ENCODE data around the gene USP10. TPM values are rescaled to one million over a fixed set of nuclear protein-coding genes. Genes with fewer than 3 reads are reported as not detected.

Gene USP10
- total RNA-seq, 2 experiments from 2014 or later: 65.9 to 134 TPM

DNA sequence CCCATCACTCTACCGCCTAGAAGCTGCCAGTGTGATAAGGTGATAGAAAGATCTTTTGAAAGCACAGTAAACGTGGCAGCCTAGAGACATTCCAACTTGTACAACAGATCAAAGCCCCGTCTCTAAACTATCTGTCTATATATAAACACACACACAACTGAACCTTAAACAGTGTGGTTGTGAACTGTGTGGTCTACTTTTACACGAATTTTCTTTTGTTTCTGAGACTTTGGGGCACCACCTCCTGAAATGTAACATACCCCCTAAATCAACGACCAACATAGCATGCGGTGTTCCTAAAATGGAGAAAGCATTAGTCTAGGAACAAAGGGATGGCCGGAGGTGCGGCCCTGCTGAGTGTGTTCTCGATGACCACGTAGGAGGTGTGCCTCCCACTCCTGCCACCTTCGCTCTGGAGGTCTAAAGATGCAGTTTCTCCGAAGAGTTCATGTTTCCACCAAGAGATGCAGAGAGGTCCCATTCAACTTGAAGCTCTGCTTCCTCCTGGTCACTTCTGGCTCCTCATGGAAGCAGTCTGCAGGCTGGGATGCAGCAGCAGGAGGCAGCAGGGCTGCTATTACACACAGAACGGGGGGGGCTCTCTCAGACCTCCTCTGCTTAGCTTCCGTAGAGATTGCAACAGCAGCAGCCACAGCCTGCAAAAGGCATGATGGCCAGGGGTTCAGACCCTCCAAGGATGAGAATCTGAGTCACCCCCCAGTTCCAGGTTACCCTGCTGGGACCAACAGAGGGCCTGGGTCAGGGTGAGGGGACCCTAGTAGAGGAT lies 22.6 kb upstream of the USP10 start:
- no peaks in the 10 kb centered on the region for H3K9me3 ChIP-seq (ENCODE audit: low read length)
- CTCF ChIA-PET (ENCODE audit: unreplicated experiment): no interaction called here
- no peak overlapping the region for H3K4me3 ChIP-seq (ENCODE audit: low read depth, low read length, poor library complexity, severe bottlenecking)
- no TSS peak for BruUV-seq (replicated peaks)
- H3K79me2 ChIP-seq (ENCODE audit: insufficient read depth, low read depth, low read length): no peaks in the 10 kb centered on the region
- no peaks in the 10 kb centered on the region for H4K20me1 ChIP-seq (ENCODE audit: insufficient read depth, low read length)
- H3K4me1 ChIP-seq (ENCODE audit: insufficient read depth, low read length, poor library complexity, severe bottlenecking): peaks cover 9% of the 10 kb centered on the region
- no peaks in the 10 kb centered on the region for H3K36me3 ChIP-seq (ENCODE audit: insufficient read depth, low read length)
- DNase-seq (ENCODE audit: low spot score): no peak
- H3K27ac ChIP-seq (ENCODE audit: low read depth, low read length, poor library complexity, severe bottlenecking): no peak overlapping the region
- no peaks in the 10 kb centered on the region for H3K9me2 ChIP-seq (ENCODE audit: insufficient read depth, low read length)
- POLR2A ChIA-PET: interaction anchor here (0.6 kb wide), 1 partner anchor 13 kb away, joined by 3 read pairs; no protein-coding TSS in a partner anchor
- H2AFZ ChIP-seq (ENCODE audit: low read length): no peak overlapping the region
- intact Hi-C loops (cut with micrococcal nuclease; ENCODE audit: unreplicated experiment): no loop called here
- no peak overlapping the region for H3K4me2 ChIP-seq (ENCODE audit: low read length)
- TF ChIP-seq EZH2phosphoT487 (IDR thresholded peaks at IDR 0.05; ENCODE audit: borderline replicate concordance, low read depth, low read length): no peak
- TF ChIP-seq, protein P1, sequence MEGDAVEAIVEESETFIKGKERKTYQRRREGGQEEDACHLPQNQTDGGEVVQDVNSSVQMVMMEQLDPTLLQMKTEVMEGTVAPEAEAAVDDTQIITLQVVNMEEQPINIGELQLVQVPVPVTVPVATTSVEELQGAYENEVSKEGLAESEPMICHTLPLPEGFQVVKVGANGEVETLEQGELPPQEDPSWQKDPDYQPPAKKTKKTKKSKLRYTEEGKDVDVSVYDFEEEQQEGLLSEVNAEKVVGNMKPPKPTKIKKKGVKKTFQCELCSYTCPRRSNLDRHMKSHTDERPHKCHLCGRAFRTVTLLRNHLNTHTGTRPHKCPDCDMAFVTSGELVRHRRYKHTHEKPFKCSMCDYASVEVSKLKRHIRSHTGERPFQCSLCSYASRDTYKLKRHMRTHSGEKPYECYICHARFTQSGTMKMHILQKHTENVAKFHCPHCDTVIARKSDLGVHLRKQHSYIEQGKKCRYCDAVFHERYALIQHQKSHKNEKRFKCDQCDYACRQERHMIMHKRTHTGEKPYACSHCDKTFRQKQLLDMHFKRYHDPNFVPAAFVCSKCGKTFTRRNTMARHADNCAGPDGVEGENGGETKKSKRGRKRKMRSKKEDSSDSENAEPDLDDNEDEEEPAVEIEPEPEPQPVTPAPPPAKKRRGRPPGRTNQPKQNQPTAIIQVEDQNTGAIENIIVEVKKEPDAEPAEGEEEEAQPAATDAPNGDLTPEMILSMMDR (conservative IDR thresholded peaks at IDR 0.05; ENCODE audit: low read length): no peak

DNA sequence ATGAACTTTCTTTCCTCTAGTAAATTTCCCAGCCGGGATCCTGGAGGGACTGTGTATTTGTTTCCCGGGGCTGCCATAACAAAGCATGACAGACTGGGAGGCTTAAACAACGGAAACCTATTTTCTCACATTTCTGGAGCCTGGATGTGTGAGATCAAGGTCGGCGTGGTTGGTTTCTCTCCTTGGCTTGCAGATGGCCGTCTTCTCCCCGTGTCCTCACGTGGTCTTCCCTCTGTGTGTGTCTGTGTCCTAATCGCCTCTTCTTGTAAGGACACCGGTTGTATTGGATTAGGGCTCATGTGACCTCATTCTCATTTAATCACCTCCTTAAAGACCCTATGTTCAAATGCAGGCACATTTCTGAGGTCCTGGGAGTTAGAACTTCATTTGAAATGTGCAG lies 22.0 kb upstream of the USP10 start:
- no peak overlapping the region for H2AFZ ChIP-seq (ENCODE audit: low read length)
- BruUV-seq (replicated peaks): no TSS peak
- CTCF ChIA-PET (ENCODE audit: unreplicated experiment): no interaction called here

More for the DNA sequence above, 22.0 kb upstream of the USP10 start:
- H3K4me1 ChIP-seq (ENCODE audit: insufficient read depth, low read length, poor library complexity, severe bottlenecking): peaks cover 9% of the 10 kb centered on the region
- no peak overlapping the region for H3K4me2 ChIP-seq (ENCODE audit: low read length)
- no peaks in the 10 kb centered on the region for H3K9me3 ChIP-seq (ENCODE audit: low read length)
- TF ChIP-seq, protein P1 (conservative IDR thresholded peaks at IDR 0.05; ENCODE audit: low read length): no peak
- no peak for TF ChIP-seq EZH2phosphoT487 (IDR thresholded peaks at IDR 0.05; ENCODE audit: borderline replicate concordance, low read depth, low read length)
- no peak overlapping the region for H3K27ac ChIP-seq (ENCODE audit: low read depth, low read length, poor library complexity, severe bottlenecking)
- H3K36me3 ChIP-seq (ENCODE audit: insufficient read depth, low read length): no peaks in the 10 kb centered on the region
- H4K20me1 ChIP-seq (ENCODE audit: insufficient read depth, low read length): no peaks in the 10 kb centered on the region
- intact Hi-C loops (cut with micrococcal nuclease; ENCODE audit: unreplicated experiment): no loop called here
- POLR2A ChIA-PET: no interaction called here
- no peak overlapping the region for H3K4me3 ChIP-seq (ENCODE audit: low read depth, low read length, poor library complexity, severe bottlenecking)
- no peaks in the 10 kb centered on the region for H3K9me2 ChIP-seq (ENCODE audit: insufficient read depth, low read length)
- H3K79me2 ChIP-seq (ENCODE audit: insufficient read depth, low read depth, low read length): no peaks in the 10 kb centered on the region
- no peak for DNase-seq (ENCODE audit: low spot score)

Data from OCI-LY7 (cell line).